SK-N-SH treated with all-trans-retinoic acid at 6 μM for 48 hours (cell line): ENCODE measurements around the gene INTS1.

Experiments used
- ATAC-seq: fragments of 200-7000 bp; cut with Tn5 transposase; 3 replicates; pipeline ENCODE4 v1.9.1; 2020; ENCODE audit warnings: mild to moderate bottlenecking, moderate library complexity
- ARNTL ChIP-seq: fragments of 450-650 bp; formaldehyde crosslinking; IDR thresholded peaks from 2 replicates; pipeline ENCODE4 v1.5.0; 2020; ENCODE audit warnings: low read depth, mild to moderate bottlenecking, moderate library complexity, borderline replicate concordance
- BACH2 ChIP-seq: fragments of 250-450 bp; sonication (Bioruptor Pico); IDR thresholded peaks from 2 replicates; pipeline ENCODE4 v1.9.0; 2021; ENCODE audit warnings: mild to moderate bottlenecking, borderline replicate concordance
- CREB5 ChIP-seq: fragments of 250-450 bp; sonication (Bioruptor Pico); IDR thresholded peaks from 2 replicates; pipeline ENCODE4 v1.5.1; 2020; ENCODE audit warnings: low read depth, mild to moderate bottlenecking, moderate library complexity
- CSDC2 ChIP-seq: fragments of 250-450 bp; sonication (Bioruptor Pico); IDR thresholded peaks from 2 replicates; pipeline ENCODE4 v1.5.0; 2020; ENCODE audit warnings: mild to moderate bottlenecking, moderate library complexity
- ESRRG ChIP-seq: fragments of 250-450 bp; sonication (Bioruptor Pico); IDR thresholded peaks from 2 replicates; pipeline ENCODE4 v1.6.1; 2021; ENCODE audit warnings: mild to moderate bottlenecking
- GLIS3 ChIP-seq: fragments of 250-450 bp; sonication (Bioruptor Pico); IDR thresholded peaks from 2 replicates; pipeline ENCODE4 v1.5.0; 2020; ENCODE audit warnings: mild to moderate bottlenecking, moderate library complexity
- ISL1 ChIP-seq: fragments of 250-450 bp; sonication (Bioruptor Pico); IDR thresholded peaks from 2 replicates; pipeline ENCODE4 v2.1.2; 2022; ENCODE audit warnings: mild to moderate bottlenecking, moderate library complexity
- OSR1 ChIP-seq: fragments of 250-450 bp; sonication (Bioruptor Pico); IDR thresholded peaks from 2 replicates; pipeline ENCODE4 v1.8.0; 2022; ENCODE audit warnings: moderate library complexity, mild to moderate bottlenecking, inconsistent platforms
- PPARA ChIP-seq: fragments of 250-450 bp; sonication (Bioruptor Pico); IDR thresholded peaks from 2 replicates; pipeline ENCODE4 v1.5.0; 2020; ENCODE audit warnings: mild to moderate bottlenecking, borderline replicate concordance
- SNAI2 ChIP-seq: fragments of 250-450 bp; sonication (Bioruptor Pico); IDR thresholded peaks from 2 replicates; pipeline ENCODE4 v1.5.0; 2020; ENCODE audit warnings: mild to moderate bottlenecking, moderate library complexity
- TCF4 ChIP-seq: fragments of 250-450 bp; sonication (Bioruptor Pico); IDR thresholded peaks from 2 replicates; pipeline ENCODE4 v1.8.0; 2021; ENCODE audit warnings: mild to moderate bottlenecking, moderate library complexity, borderline replicate concordance
- TOX ChIP-seq: fragments of 250-450 bp; sonication (Bioruptor Pico); IDR thresholded peaks from 2 replicates; pipeline ENCODE4 v1.8.0; 2021; ENCODE audit warnings: mild to moderate bottlenecking, moderate library complexity, borderline replicate concordance
- ZC3H10 ChIP-seq: fragments of 250-450 bp; sonication (Bioruptor Pico); IDR thresholded peaks from 2 replicates; pipeline ENCODE4 v1.5.1; 2021; ENCODE audit warnings: mild to moderate bottlenecking, moderate library complexity
- ZFP3 ChIP-seq: fragments of 250-450 bp; sonication (Bioruptor Pico); IDR thresholded peaks from 2 replicates; pipeline ENCODE4 v1.5.0; 2020; ENCODE audit warnings: mild to moderate bottlenecking, moderate library complexity
- ZFP30 ChIP-seq: fragments of 450-650 bp; formaldehyde crosslinking; IDR thresholded peaks from 2 replicates; pipeline ENCODE4 v1.5.0; 2022; ENCODE audit warnings: mild to moderate bottlenecking, moderate library complexity
- ZNF565 ChIP-seq: fragments of 450-650 bp; formaldehyde crosslinking; conservative IDR thresholded peaks from 2 replicates; pipeline ENCODE4 v1.5.0; 2020; ENCODE audit warnings: low read depth, mild to moderate bottlenecking, moderate library complexity
- ZNF8 ChIP-seq: fragments of 450-650 bp; formaldehyde crosslinking; IDR thresholded peaks from 2 replicates; pipeline ENCODE4 v1.5.0; 2020; ENCODE audit warnings: mild to moderate bottlenecking, moderate library complexity
- TF ChIP-seq, protein P1 (sequence below): fragments of 250-450 bp; sonication (Bioruptor Pico); IDR thresholded peaks from 2 replicates; pipeline ENCODE4 v1.8.0; 2020; ENCODE audit warnings: mild to moderate bottlenecking, moderate library complexity, borderline replicate concordance
- TF ChIP-seq, protein P2 (sequence below): fragments of 250-450 bp; sonication (Bioruptor Pico); IDR thresholded peaks from 2 replicates; pipeline ENCODE4 v1.8.0; 2021; ENCODE audit warnings: low read depth, mild to moderate bottlenecking, moderate library complexity, borderline replicate concordance
- TF ChIP-seq, protein P3 (sequence below): fragments of 250-450 bp; sonication (Bioruptor Pico); IDR thresholded peaks from 2 replicates; pipeline ENCODE4 v1.5.1; 2021; ENCODE audit warnings: mild to moderate bottlenecking, moderate library complexity
- TF ChIP-seq, protein P4 (sequence below): fragments of 250-450 bp; sonication (Bioruptor Pico); IDR thresholded peaks from 2 replicates; pipeline ENCODE4 v1.5.0; 2020; ENCODE audit warnings: mild to moderate bottlenecking, moderate library complexity

INTS1 gene

GRCh38 chr7:1490837-1491236 lies 13.4 kb downstream of the INTS1 start:
- ATAC-seq: no peak
- TF ChIP-seq ZFP3 (CRISPR knock-in tag) (no peak), BACH2 (CRISPR knock-in tag) (no peak), ESRRG (CRISPR knock-in tag) (no peak), ISL1 (CRISPR knock-in tag) (no peak), SNAI2 (CRISPR knock-in tag) (no peak)
- TF ChIP-seq, all 23 proteins: peak for 0

DNA sequence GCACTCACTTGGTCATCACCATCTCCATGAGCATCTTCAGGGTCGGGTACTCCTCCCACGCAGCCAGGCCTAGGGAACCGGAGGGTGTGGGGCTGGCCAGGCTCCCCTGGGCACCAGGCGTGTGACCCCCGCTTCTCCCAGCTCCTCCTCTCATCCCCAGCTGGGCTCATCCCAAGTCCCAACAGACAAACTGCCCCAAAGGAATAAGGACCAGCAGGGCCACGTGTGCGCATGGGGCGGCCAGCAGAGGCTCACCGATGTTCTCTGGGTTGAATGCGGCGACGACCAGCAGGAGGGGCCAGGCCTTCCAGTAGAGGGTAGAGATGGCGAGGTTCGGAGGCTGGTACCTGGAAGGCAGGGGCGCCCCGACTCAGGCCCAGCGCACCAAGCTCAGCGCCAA lies 14.9 kb downstream of the INTS1 start:
- no peak for TF ChIP-seq OSR1
- no peak for ATAC-seq

DNA sequence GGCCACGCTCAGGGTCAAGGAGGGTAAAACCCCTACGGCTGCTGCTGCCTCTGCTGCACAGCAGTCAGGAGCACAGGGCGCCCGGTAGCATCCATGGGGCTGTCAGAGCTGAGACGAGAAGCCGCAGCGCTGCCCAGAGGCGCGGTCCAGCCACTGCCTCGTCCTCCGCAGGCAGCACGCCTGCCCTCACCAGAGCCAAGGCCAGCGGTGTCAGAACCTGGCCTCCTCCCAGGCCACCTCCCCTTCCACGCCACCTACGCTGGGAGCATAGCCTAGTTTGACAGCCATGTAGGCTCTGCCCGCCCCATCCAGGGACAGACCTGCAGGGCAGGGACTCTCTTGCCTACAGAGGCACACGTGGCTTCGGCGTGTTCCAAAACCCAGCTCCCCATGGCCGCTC lies 16.2 kb downstream of the INTS1 start:
- TF ChIP-seq PPARA: no peak
- TF ChIP-seq ZNF8 (CRISPR knock-in tag): no peak
- TF ChIP-seq SNAI2 (CRISPR knock-in tag): no peak
- no peak for TF ChIP-seq TCF4
- TF ChIP-seq ARNTL (CRISPR knock-in tag): no peak
- TF ChIP-seq CSDC2 (CRISPR knock-in tag): no peak
- TF ChIP-seq ZNF565 (CRISPR knock-in tag): no peak
- TF ChIP-seq, protein P1, sequence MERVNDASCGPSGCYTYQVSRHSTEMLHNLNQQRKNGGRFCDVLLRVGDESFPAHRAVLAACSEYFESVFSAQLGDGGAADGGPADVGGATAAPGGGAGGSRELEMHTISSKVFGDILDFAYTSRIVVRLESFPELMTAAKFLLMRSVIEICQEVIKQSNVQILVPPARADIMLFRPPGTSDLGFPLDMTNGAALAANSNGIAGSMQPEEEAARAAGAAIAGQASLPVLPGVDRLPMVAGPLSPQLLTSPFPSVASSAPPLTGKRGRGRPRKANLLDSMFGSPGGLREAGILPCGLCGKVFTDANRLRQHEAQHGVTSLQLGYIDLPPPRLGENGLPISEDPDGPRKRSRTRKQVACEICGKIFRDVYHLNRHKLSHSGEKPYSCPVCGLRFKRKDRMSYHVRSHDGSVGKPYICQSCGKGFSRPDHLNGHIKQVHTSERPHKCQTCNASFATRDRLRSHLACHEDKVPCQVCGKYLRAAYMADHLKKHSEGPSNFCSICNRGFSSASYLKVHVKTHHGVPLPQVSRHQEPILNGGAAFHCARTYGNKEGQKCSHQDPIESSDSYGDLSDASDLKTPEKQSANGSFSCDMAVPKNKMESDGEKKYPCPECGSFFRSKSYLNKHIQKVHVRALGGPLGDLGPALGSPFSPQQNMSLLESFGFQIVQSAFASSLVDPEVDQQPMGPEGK (CRISPR knock-in tag): no peak
- TF ChIP-seq, protein P2, sequence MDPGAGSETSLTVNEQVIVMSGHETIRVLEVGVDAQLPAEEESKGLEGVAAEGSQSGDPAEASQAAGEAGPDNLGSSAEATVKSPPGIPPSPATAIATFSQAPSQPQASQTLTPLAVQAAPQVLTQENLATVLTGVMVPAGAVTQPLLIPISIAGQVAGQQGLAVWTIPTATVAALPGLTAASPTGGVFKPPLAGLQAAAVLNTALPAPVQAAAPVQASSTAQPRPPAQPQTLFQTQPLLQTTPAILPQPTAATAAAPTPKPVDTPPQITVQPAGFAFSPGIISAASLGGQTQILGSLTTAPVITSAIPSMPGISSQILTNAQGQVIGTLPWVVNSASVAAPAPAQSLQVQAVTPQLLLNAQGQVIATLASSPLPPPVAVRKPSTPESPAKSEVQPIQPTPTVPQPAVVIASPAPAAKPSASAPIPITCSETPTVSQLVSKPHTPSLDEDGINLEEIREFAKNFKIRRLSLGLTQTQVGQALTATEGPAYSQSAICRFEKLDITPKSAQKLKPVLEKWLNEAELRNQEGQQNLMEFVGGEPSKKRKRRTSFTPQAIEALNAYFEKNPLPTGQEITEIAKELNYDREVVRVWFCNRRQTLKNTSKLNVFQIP: no peak
- no peak for TF ChIP-seq ZFP30
- TF ChIP-seq ZFP3 (CRISPR knock-in tag): no peak
- TF ChIP-seq BACH2 (CRISPR knock-in tag): no peak
- TF ChIP-seq TOX (CRISPR knock-in tag): no peak
- TF ChIP-seq, all 23 proteins: peak for 0
- ATAC-seq: no peak

GRCh38 chr7:1487466-1487865 lies 16.7 kb downstream of the INTS1 start:
- TF ChIP-seq SNAI2 (CRISPR knock-in tag): no peak
- TF ChIP-seq ZC3H10 (CRISPR knock-in tag): no peak
- TF ChIP-seq GLIS3 (CRISPR knock-in tag): no peak
- TF ChIP-seq, protein P1 (CRISPR knock-in tag): no peak
- TF ChIP-seq, protein P3, sequence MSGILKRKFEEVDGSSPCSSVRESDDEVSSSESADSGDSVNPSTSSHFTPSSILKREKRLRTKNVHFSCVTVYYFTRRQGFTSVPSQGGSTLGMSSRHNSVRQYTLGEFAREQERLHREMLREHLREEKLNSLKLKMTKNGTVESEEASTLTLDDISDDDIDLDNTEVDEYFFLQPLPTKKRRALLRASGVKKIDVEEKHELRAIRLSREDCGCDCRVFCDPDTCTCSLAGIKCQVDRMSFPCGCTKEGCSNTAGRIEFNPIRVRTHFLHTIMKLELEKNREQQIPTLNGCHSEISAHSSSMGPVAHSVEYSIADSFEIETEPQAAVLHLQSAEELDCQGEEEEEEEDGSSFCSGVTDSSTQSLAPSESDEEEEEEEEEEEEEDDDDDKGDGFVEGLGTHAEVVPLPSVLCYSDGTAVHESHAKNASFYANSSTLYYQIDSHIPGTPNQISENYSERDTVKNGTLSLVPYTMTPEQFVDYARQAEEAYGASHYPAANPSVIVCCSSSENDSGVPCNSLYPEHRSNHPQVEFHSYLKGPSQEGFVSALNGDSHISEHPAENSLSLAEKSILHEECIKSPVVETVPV: no peak
- TF ChIP-seq PPARA: no peak
- TF ChIP-seq, protein P2: no peak
- TF ChIP-seq OSR1: no peak
- TF ChIP-seq ESRRG (CRISPR knock-in tag): no peak
- no peak for TF ChIP-seq TCF4
- no peak for TF ChIP-seq ZFP30
- TF ChIP-seq, protein P4, sequence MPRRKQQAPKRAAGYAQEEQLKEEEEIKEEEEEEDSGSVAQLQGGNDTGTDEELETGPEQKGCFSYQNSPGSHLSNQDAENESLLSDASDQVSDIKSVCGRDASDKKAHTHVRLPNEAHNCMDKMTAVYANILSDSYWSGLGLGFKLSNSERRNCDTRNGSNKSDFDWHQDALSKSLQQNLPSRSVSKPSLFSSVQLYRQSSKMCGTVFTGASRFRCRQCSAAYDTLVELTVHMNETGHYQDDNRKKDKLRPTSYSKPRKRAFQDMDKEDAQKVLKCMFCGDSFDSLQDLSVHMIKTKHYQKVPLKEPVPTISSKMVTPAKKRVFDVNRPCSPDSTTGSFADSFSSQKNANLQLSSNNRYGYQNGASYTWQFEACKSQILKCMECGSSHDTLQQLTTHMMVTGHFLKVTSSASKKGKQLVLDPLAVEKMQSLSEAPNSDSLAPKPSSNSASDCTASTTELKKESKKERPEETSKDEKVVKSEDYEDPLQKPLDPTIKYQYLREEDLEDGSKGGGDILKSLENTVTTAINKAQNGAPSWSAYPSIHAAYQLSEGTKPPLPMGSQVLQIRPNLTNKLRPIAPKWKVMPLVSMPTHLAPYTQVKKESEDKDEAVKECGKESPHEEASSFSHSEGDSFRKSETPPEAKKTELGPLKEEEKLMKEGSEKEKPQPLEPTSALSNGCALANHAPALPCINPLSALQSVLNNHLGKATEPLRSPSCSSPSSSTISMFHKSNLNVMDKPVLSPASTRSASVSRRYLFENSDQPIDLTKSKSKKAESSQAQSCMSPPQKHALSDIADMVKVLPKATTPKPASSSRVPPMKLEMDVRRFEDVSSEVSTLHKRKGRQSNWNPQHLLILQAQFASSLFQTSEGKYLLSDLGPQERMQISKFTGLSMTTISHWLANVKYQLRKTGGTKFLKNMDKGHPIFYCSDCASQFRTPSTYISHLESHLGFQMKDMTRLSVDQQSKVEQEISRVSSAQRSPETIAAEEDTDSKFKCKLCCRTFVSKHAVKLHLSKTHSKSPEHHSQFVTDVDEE (CRISPR knock-in tag): no peak
- no peak for TF ChIP-seq ISL1 (CRISPR knock-in tag)
- no peak for TF ChIP-seq ZFP3 (CRISPR knock-in tag)
- no peak for TF ChIP-seq BACH2 (CRISPR knock-in tag)
- TF ChIP-seq TOX (CRISPR knock-in tag): no peak
- no peak for TF ChIP-seq ARNTL (CRISPR knock-in tag)
- TF ChIP-seq CREB5 (CRISPR knock-in tag): no peak
- ATAC-seq: no peak
